SKM-1 (cell line): ENCODE results near the gene GRIN3B.
"Not testable (repeated sequence)": the region's sequence is repeated elsewhere in the genome, so short reads cannot be mapped to it uniquely, and the experiment has no call there.

Experiments
- DNase-seq: peaks from one replicate; lab custom pipeline; 2025; ENCODE audit not compliant: unreplicated experiment; lab: John Stamatoyannopoulos, UW

The GRIN3B gene

GRCh38 chr19:1000095-1000494, at the start of gene GRIN3B:
GRIN3B (plus strand) TSS chr19:1000419; CDS start chr19:1000438, 19 bp downstream.
- DNase-seq: peak; percentile 38

GRCh38 chr19:952049-952679, 48.1 kb upstream of the GRIN3B start:
- DNase-seq: no peak

GRCh38 chr19:952680-953444, 47.4 kb upstream of the GRIN3B start:
- DNase-seq: no peak

GRCh38 chr19:953445-954271, 46.6 kb upstream of the GRIN3B start:
- no peak for DNase-seq

- DNase-seq: no peak
Observed at GRCh38 chr19:954272-954671, 45.9 kb upstream of the GRIN3B start.

GRCh38 chr19:954672-955494, 45.3 kb upstream of the GRIN3B start:
- no peak for DNase-seq

GRCh38 chr19:955803-956765, 44.1 kb upstream of the GRIN3B start:
- no peak for DNase-seq

- no peak for DNase-seq
Observed at GRCh38 chr19:956766-957440, 43.3 kb upstream of the GRIN3B start.

- not testable (repeated sequence) for DNase-seq
Observed at GRCh38 chr19:957578-957977, 42.6 kb upstream of the GRIN3B start.

GRCh38 chr19:958967-959855, 41.0 kb upstream of the GRIN3B start:
- no peak for DNase-seq

GRCh38 chr19:960020-960419, 40.2 kb upstream of the GRIN3B start:
- no peak for DNase-seq

GRCh38 chr19:960601-960938, 39.6 kb upstream of the GRIN3B start:
- DNase-seq: no peak

- no peak for DNase-seq
Observed at GRCh38 chr19:961866-962620, 38.2 kb upstream of the GRIN3B start.

- no peak for DNase-seq
Observed at GRCh38 chr19:962683-963400, 37.4 kb upstream of the GRIN3B start.

- no peak for DNase-seq
Observed at GRCh38 chr19:963486-963951, 36.7 kb upstream of the GRIN3B start.

GRCh38 chr19:964116-964520, 36.1 kb upstream of the GRIN3B start:
- DNase-seq: no peak
